Ovary (tissue), 9 donors: ENCODE results near the gene RPL10A. TPM values are rescaled to one million over a fixed set of nuclear protein-coding genes. Genes with fewer than 3 reads are reported as not detected.
"Not testable (repeated sequence)": the region's sequence is repeated elsewhere in the genome, so short reads cannot be mapped to it uniquely, and the experiment has no call there.

Experiments
- DNase-seq, 5 donors: peaks; one replicate each; pipeline ENCODE4 v3.0.0-alpha.2; 2019 to 2020
- H3K27ac ChIP-seq, 2 donors: fragments of 200-600 bp; one replicate each; pipeline versions ENCODE4 v1.5.1 to v1.8.0; 2019 to 2022
- H3K27me3 ChIP-seq: fragments of 200-600 bp; one replicate; pipeline ENCODE4 v1.8.0; 2022
- H3K36me3 ChIP-seq: fragments of 200-600 bp; sonication (generic); one replicate; pipeline ENCODE4 v1.5.1; 2019
- H3K4me1 ChIP-seq: one replicate; pipeline ENCODE4 v1.8.1; 2013; ENCODE audit warnings: mild to moderate bottlenecking, moderate library complexity; ENCODE audit not compliant: insufficient read depth
- H3K4me3 ChIP-seq: fragments of 200-600 bp; sonication (generic); one replicate; pipeline ENCODE4 v1.5.1; 2017
- H3K9me3 ChIP-seq, 2 donors: fragments of 200-600 bp in 1 of 2; sonication (generic) in 1 of 2; one replicate each; pipeline versions ENCODE4 v1.5.1 to v1.8.1; 2013 to 2019; ENCODE audit warnings: mild to moderate bottlenecking in 1 of 2, moderate library complexity in 1 of 2
- CTCF ChIP-seq, 3 donors: fragments of 450-650 bp in 2 of 3; fragments of 200-600 bp in 1 of 3; IDR thresholded peaks; one replicate each; pipeline versions ENCODE4 v1.5.1 to v1.8.0; 2016 to 2022; ENCODE audit warnings: antibody characterized with exemption in 3 of 3, mild to moderate bottlenecking in 1 of 3
- EP300 ChIP-seq: sonication (generic); formaldehyde crosslinking; IDR thresholded peaks from one replicate; pipeline ENCODE4 v1.6.1; 2017; ENCODE audit warnings: antibody characterized with exemption
- POLR2A ChIP-seq: fragments of 450-650 bp; IDR thresholded peaks from one replicate; pipeline ENCODE4 v1.6.1; 2017; ENCODE audit warnings: antibody characterized with exemption, mild to moderate bottlenecking, moderate library complexity
- WGBS, 3 donors: extraction: QIAGEN DNeasy Blood & Tissue Kit in 1 of 3; methylation state at CpG; one replicate each; pipeline versions ENCODE4 v1.1.5 to v1.1.7; 2013 to 2017; 5-methylcytosine and 5-hydroxymethylcytosine counted together
- intact Hi-C, 4 donors: fragments of 100-400 bp; cut with DNase I; formaldehyde crosslinking; loops; one replicate each; pipeline versions ENCODE4 v1.11.0 to v1.15.1; 2022 to 2023
- microRNA-seq, 3 donors: library from miRNA; unstranded; fragments of <30 nt; microRNA quantifications; one replicate each; pipeline versions ENCODE4 to v1.2.0, GENCODE V29; 2019 to 2020
- polyA plus RNA-seq, 2 donors: library from polyadenylated mRNA; stranded (reverse); fragments of 200-250 nt in 1 of 2; fragments of 350-450 nt in 1 of 2; fragmentation: Illumina TruSeq in 1 of 2; extraction: RNeasy Lipid Tissue Mini Kit (QIAGEN cat#74804) in 1 of 2; gene quantifications; one replicate each; pipeline ENCODE4 v1.2.3, GENCODE V29; 2013 to 2014
- small RNA-seq: library from RNA; depleted of rRNA; stranded (forward); fragments of <200 nt; gene quantifications from one replicate; pipeline ENCODE3, GENCODE V24; 2016
- total RNA-seq, 7 donors: library from RNA; depleted of rRNA in 2 of 7; stranded (reverse); fragments of >200 nt in 2 of 7; fragmentation: NEBNext Ultra II Directional in 3 of 7; extraction: Animal tissue kit (Norgen Biotek cat#: 25700) in 3 of 7; gene quantifications; one replicate each; pipeline versions ENCODE4 v1.1.0 to v1.2.4, GENCODE V29; 2016 to 2023
- donor health status: DM: no; HTN: no; CAD: no; lungs with moderate emphysema.
- donor health status: DM: no; HTN: no; CAD: no.
- donor health status: Bipolar disorder and iron deficiency.
- donor health status: DM: yes; HTN: yes; CAD: no.
- donor health status: DM: no; HTN: no; CAD: no.
- donor health status: DM: yes; HTN: yes; CAD: no.

Gene RPL10A
- total and polyA plus RNA-seq, 9 donors: 2,596 to 5,052 (median 3,198) TPM

- intact Hi-C loops: no loop called here
- H3K27ac ChIP-seq: no peak overlapping the region
- H3K27me3 ChIP-seq: no peaks in the 10 kb centered on the region
- no peak for TF ChIP-seq POLR2A
- no peak for TF ChIP-seq CTCF (IDR thresholded peaks at IDR 0.05)
- no peak for TF ChIP-seq EP300
- H3K4me3 ChIP-seq: no peak overlapping the region
- H3K4me1 ChIP-seq: peaks cover 1% of the 10 kb centered on the region
- no peaks in the 10 kb centered on the region for H3K36me3 ChIP-seq
- no peaks in the 10 kb centered on the region for H3K9me3 ChIP-seq
- 64 to 71% (median 67%) methylated on average over 6 of the region's 6 CpGs for WGBS, 3 donors
- DNase-seq: no peak
These were observed 48.5 kb downstream of the RPL10A start for GRCh38 chr6:35516712-35517111.

- H3K4me3 ChIP-seq: not testable (repeated sequence)
These were observed 49.8 kb downstream of the RPL10A start for GRCh38 chr6:35517978-35518377.

GRCh38 chr6:35518566-35519312, 50.5 kb downstream of the RPL10A start:
- H3K36me3 ChIP-seq: no peaks in the 10 kb centered on the region
- 92 to 95% (median 94%) methylated on average over 6 of the region's 6 CpGs for WGBS, 3 donors
- intact Hi-C loops: no loop called here
- H3K9me3 ChIP-seq: no peaks in the 10 kb centered on the region
- DNase-seq: no peak
- no peaks in the 10 kb centered on the region for H3K4me1 ChIP-seq
- H3K4me3 ChIP-seq: no peak overlapping the region
- H3K27ac ChIP-seq: no peak overlapping the region
- TF ChIP-seq CTCF (IDR thresholded peaks at IDR 0.05) (no peak), EP300 (no peak), POLR2A (no peak)
- no peaks in the 10 kb centered on the region for H3K27me3 ChIP-seq

More at GRCh38 chr6:35517978-35518377, 49.8 kb downstream of the RPL10A start:
- intact Hi-C loops, H3K27me3 ChIP-seq, DNase-seq, H3K9me3 ChIP-seq, H3K27ac ChIP-seq, H3K4me1 ChIP-seq, H3K36me3 ChIP-seq: not testable (repeated sequence)
- WGBS, 3 donors: 75 to 83% (median 80%) methylated on average over 7 of the region's 7 CpGs

- Histone ChIP-seq H3K4me3 (no peak overlapping the region), H3K27ac (no peak overlapping the region), H3K9me3 (no peaks in the 10 kb centered on the region), H3K27me3 (no peaks in the 10 kb centered on the region), H3K4me1 (no peaks in the 10 kb centered on the region), H3K36me3 (no peaks in the 10 kb centered on the region)
- intact Hi-C loops: loop anchor here (2.0 to 10.0 kb wide), 6 partner anchors 55 to 575 kb away; partner anchors contain the start of gene ARMC12 (in 1 of the 4)
- DNase-seq: no peak
- WGBS, 3 donors: 84 to 89% (median 85%) methylated on average over 9 of the region's 9 CpGs
- TF ChIP-seq EP300 (no peak), CTCF (IDR thresholded peaks at IDR 0.05) (no peak), POLR2A (no peak)
These were observed 51.3 kb downstream of the RPL10A start for GRCh38 chr6:35519313-35520015.

Small RNA genes within 50 kb of the gene (microRNA-seq; reads per million reads assigned to microRNA genes)
- gene MIR7111: 0 to 0.47 (median 0) reads per million in 3 donors

Small RNA genes within 50 kb of the gene (small RNA-seq; reads per million reads assigned to genes)
- not detected for gene MIR7111

Other genes starting within 250 kb of the RPL10A start
- gene ZNF76, start 208.7 kb upstream of the RPL10A start, total RNA-seq: 10 to 100 TPM; 36.0 to 55.0 (median 47.9) TPM
- gene ZNF76, start 208.7 kb upstream of the RPL10A start, polyA plus RNA-seq: 10 to 100 TPM; 17.0 to 33.8 TPM
- 1 to 10 TPM; 2.3 to 6.6 (median 3.1) TPM for gene DEF6, start 170.6 kb upstream of the RPL10A start, total RNA-seq
- gene DEF6, start 170.6 kb upstream of the RPL10A start, polyA plus RNA-seq: 1 to 10 TPM; 1.5 to 2.7 TPM
- gene PPARD, start 125.8 kb upstream of the RPL10A start, total RNA-seq: 10 to 100 TPM in 6 of 7 donors, 1 to 10 TPM in 1; 7.9 to 55.9 (median 25.9) TPM
- gene PPARD, start 125.8 kb upstream of the RPL10A start, polyA plus RNA-seq: 10 to 100 TPM in 1 of 2 donors, 1 to 10 TPM in 1; 8.2 to 22.3 TPM
- gene FANCE, start 16.1 kb upstream of the RPL10A start, total RNA-seq: 10 to 100 TPM in 2 of 7 donors, 1 to 10 TPM in 5; 5.3 to 12.2 (median 9.3) TPM
- gene FANCE, start 16.1 kb upstream of the RPL10A start, polyA plus RNA-seq: 1 to 10 TPM; 5.3 to 7.4 TPM
- gene TEAD3, start 28.7 kb downstream of the RPL10A start, total RNA-seq: 10 to 100 TPM; 15.7 to 63.1 (median 35.6) TPM
- gene TEAD3, start 28.7 kb downstream of the RPL10A start, polyA plus RNA-seq: 10 to 100 TPM; 21.6 to 27.1 TPM
- gene TULP1, start 44.5 kb downstream of the RPL10A start, total RNA-seq: 1 to 10 TPM in 1 of 7 donors, under 1 TPM in 3, not detected in 3; 0.17 to 1.1 (median 0.62) TPM
- gene TULP1, start 44.5 kb downstream of the RPL10A start, polyA plus RNA-seq: under 1 TPM; 0.27 to 0.50 TPM
- 100 to 1,000 TPM in 5 of 7 donors, 10 to 100 TPM in 2; 36.2 to 231 (median 142) TPM for gene FKBP5, start 220.5 kb downstream of the RPL10A start, total RNA-seq
- gene FKBP5, start 220.5 kb downstream of the RPL10A start, polyA plus RNA-seq: 100 to 1,000 TPM in 1 of 2 donors, 10 to 100 TPM in 1; 69.2 to 166 TPM